MM.1S (cell line): ENCODE results near the gene ANKRD44.

ENCODE experiments used
- CTCF ChIP-seq: fragments of 300-600 bp; sonication (generic); IDR thresholded peaks from 2 replicates; pipeline ENCODE4 v1.5.1; 2016; ENCODE audit warnings: antibody characterized with exemption, low read length, mixed read lengths
- EZH2phosphoT487 ChIP-seq: fragments of 300-600 bp; sonication (generic); IDR thresholded peaks from 2 replicates; pipeline ENCODE4 v1.6.1; 2018; ENCODE audit warnings: antibody characterized with exemption, low read length

GRCh38 chr2:196941398-196942078 lies 369.0 kb downstream of the ANKRD44 start:
- no peak for TF ChIP-seq CTCF
- TF ChIP-seq EZH2phosphoT487: no peak
